Aorta (tissue), 5 donors: ENCODE measurements around the gene LAMC3. TPM values are rescaled to one million over a fixed set of nuclear protein-coding genes. Genes with fewer than 3 reads are reported as not detected.
A peak's percentile ranks its signal among the peaks of the same experiment; 100 is the strongest.
"Not testable (repeated sequence)": the region's sequence is repeated elsewhere in the genome, so short reads cannot be mapped to it uniquely, and the experiment has no call there.

Source experiments
- ATAC-seq: fragments of 200-7000 bp; cut with Tn5 transposase; one replicate; pipeline ENCODE4 v1.9.1; 2022; ENCODE audit warnings: moderate library complexity; ENCODE audit not compliant: low FRiP score
- DNase-seq, 2 donors: peaks; one replicate each; pipeline ENCODE4 v3.0.0-alpha.2; 2020
- H3K27ac ChIP-seq, 2 donors: one replicate each; pipeline ENCODE4 v1.5.1; 2013; ENCODE audit warnings: low read length in 2 of 2, mild to moderate bottlenecking in 2 of 2, moderate library complexity in 2 of 2, control low read depth in 1 of 2, inconsistent platforms in 1 of 2, low read depth in 1 of 2
- H3K27me3 ChIP-seq, 2 donors: one replicate each; pipeline ENCODE4 v1.6.1; 2013; ENCODE audit warnings: control low read depth in 1 of 2, low read length in 1 of 2, mild to moderate bottlenecking in 1 of 2, moderate library complexity in 1 of 2; ENCODE audit not compliant: insufficient read depth in 2 of 2, control insufficient read depth in 1 of 2
- H3K36me3 ChIP-seq, 2 donors: one replicate each; pipeline ENCODE4 v1.6.1; 2013; ENCODE audit warnings: control low read depth in 1 of 2, low read length in 1 of 2, mild to moderate bottlenecking in 1 of 2; ENCODE audit not compliant: insufficient read depth in 2 of 2, control insufficient read depth in 1 of 2
- H3K4me1 ChIP-seq, 2 donors: one replicate each; pipeline ENCODE4 v1.6.1; 2013; ENCODE audit warnings: low read length in 2 of 2, control low read depth in 1 of 2, mild to moderate bottlenecking in 1 of 2, moderate library complexity in 1 of 2; ENCODE audit not compliant: insufficient read depth in 2 of 2, control insufficient read depth in 1 of 2
- H3K4me3 ChIP-seq, 2 donors: one replicate each; pipeline ENCODE4 v1.5.1; 2013; ENCODE audit warnings: low read length in 2 of 2, control low read depth in 1 of 2, mild to moderate bottlenecking in 1 of 2
- H3K9me3 ChIP-seq: one replicate; pipeline ENCODE4 v1.6.1; 2013; ENCODE audit warnings: mild to moderate bottlenecking, low read length; ENCODE audit not compliant: control insufficient read depth
- WGBS, 2 donors: extraction: QIAGEN DNeasy Blood & Tissue Kit; methylation state at CpG; one replicate each; pipeline ENCODE4 v1.1.7; 2013; 5-methylcytosine and 5-hydroxymethylcytosine counted together
- intact Hi-C, 2 donors: fragments of 100-400 bp; cut with DNase I; formaldehyde crosslinking; loops; one replicate each; pipeline versions ENCODE4 v1.14.2 to v1.15.0; 2022
- polyA plus RNA-seq, 2 donors: library from polyadenylated mRNA; stranded (reverse); fragments of 200-250 nt; gene quantifications; one replicate each; pipeline ENCODE4 v1.2.3, GENCODE V29; 2013
- total RNA-seq, 2 donors: library from RNA; stranded (reverse); fragmentation: NEBNext Ultra II Directional; extraction: Animal tissue kit (Norgen Biotek cat#: 25700); gene quantifications; one replicate each; pipeline ENCODE4 v1.2.1, GENCODE V29; 2021
- donor health status: healthy with polysubstance abuse.
- donor health status: Bipolar disorder and iron deficiency.
- donor health status: DM: no; HTN: no; CAD: no.
- donor health status: DM: no; HTN: no; CAD: no.
- donor health status: DM: yes; HTN: yes; CAD: no.

LAMC3 gene
- total and polyA plus RNA-seq, 4 donors: 0.32 to 1.3 (median 0.74) TPM

GRCh38 chr9:130999245-130999623, 9.7 kb upstream of the LAMC3 start:
- Histone ChIP-seq H3K4me3 (no peak overlapping the region), H3K27me3 (no peaks in the 10 kb centered on the region), H3K36me3 (no peaks in the 10 kb centered on the region), H3K9me3 (no peaks in the 10 kb centered on the region), H3K27ac (no peak overlapping the region), H3K4me1 (no peaks in the 10 kb centered on the region)
- intact Hi-C loops: loop anchor here in 1 of 2 donors (5.0 kb wide), 1 partner anchor 292 kb away; no protein-coding TSS in a partner anchor
- WGBS, 2 donors: 53 to 69% methylated on average over 3 of the region's 3 CpGs
- ATAC-seq (no peak), DNase-seq (no peak)

DNA sequence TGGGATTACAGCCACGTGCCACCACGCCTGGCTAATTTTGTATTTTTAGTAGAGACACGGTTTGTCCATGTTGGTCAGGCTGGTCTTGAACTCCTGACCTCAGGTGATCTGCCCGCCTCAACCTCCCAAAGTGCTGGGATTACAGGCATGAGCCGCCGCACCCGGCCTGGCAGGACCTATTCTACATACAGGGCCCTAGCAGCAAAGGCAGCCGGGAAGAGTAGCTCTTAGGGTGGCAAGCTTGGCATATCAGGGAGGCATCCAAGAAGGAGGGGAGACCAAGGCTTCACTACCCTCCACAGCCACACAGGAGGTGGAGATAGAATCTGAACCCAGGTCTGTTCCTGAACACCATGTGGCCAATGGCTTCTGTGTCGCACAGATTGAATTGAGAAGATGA, 8.4 kb upstream of the LAMC3 start:
- intact Hi-C loops, H3K4me1 ChIP-seq, H3K9me3 ChIP-seq, DNase-seq, H3K4me3 ChIP-seq, H3K27ac ChIP-seq, H3K36me3 ChIP-seq, H3K27me3 ChIP-seq, ATAC-seq: not testable (repeated sequence)
- WGBS, 2 donors: 90 to 92% methylated on average over 9 of the region's 9 CpGs

DNA sequence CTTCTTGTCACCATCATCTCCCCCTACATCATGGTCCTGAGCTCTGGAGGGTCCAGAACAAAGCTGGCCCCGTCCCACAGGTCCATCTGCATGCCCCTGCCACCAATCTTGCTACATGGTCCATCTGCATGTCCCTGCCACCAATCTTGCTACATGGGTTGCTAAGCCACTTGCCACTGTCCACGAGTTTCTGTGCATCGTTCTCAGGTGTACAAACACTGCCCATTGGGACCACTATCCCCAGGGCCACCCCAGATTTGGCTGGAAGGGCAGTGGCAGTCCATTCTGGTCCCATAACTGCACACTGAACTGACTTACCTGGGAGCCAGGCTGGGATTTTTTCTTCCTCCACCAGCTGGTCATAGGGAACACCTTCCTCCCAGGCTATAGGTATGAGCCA, 8.0 kb upstream of the LAMC3 start:
- H3K27ac ChIP-seq: no peak overlapping the region
- DNase-seq (no peak), ATAC-seq (no peak)
- intact Hi-C loops: no loop called here
- H3K27me3 ChIP-seq: no peaks in the 10 kb centered on the region
- H3K36me3 ChIP-seq: no peaks in the 10 kb centered on the region
- H3K4me3 ChIP-seq: no peak overlapping the region
- H3K4me1 ChIP-seq: no peaks in the 10 kb centered on the region
- H3K9me3 ChIP-seq: no peaks in the 10 kb centered on the region
- WGBS, 2 donors: 69 to 73% methylated on average over 3 of the region's 3 CpGs

DNA sequence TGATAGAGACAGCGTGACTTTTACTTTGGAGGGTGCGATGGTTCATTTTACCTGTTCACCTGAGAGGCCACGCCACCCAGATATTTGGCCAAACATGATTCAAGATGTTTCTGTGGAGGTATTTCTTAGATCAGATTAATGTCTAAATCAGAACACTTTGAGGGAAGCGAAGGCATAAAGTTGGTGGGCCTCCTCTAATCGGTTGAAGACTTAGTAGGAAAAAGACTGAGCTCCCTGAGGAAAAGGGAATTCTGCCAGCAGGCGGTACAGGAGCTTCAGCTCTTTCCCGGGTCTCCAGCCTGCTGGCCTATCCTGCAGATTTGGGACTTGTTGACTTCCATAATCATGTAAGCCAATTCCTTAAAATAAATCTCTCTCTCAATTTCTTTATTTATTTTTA, 7.0 kb upstream of the LAMC3 start:
- no peak for DNase-seq
- no peak for ATAC-seq
- H3K9me3 ChIP-seq: no peaks in the 10 kb centered on the region
- no peaks in the 10 kb centered on the region for H3K36me3 ChIP-seq
- no peak overlapping the region for H3K27ac ChIP-seq
- H3K4me3 ChIP-seq: no peak overlapping the region
- WGBS, 2 donors: 80 to 82% methylated on average over 7 of the region's 7 CpGs
- intact Hi-C loops: no loop called here
- no peaks in the 10 kb centered on the region for H3K27me3 ChIP-seq
- H3K4me1 ChIP-seq: no peaks in the 10 kb centered on the region

GRCh38 chr9:131006601-131007000, 2.4 kb upstream of the LAMC3 start:
- intact Hi-C loops: no loop called here
- H3K27me3 ChIP-seq: no peaks in the 10 kb centered on the region
- H3K36me3 ChIP-seq: no peaks in the 10 kb centered on the region
- DNase-seq (no peak), ATAC-seq (no peak)
- no peaks in the 10 kb centered on the region for H3K9me3 ChIP-seq
- no peaks in the 10 kb centered on the region for H3K4me1 ChIP-seq
- no peak overlapping the region for H3K27ac ChIP-seq
- no peak overlapping the region for H3K4me3 ChIP-seq
- 35 to 64% methylated on average over 4 of the region's 4 CpGs for WGBS, 2 donors

GRCh38 chr9:131008086-131008485, 888 bp upstream of the LAMC3 start:
- H3K9me3 ChIP-seq: no peaks in the 10 kb centered on the region
- no peak for DNase-seq
- WGBS, 2 donors: 71 to 80% methylated on average over 11 of the region's 11 CpGs
- H3K36me3 ChIP-seq: no peaks in the 10 kb centered on the region
- H3K27ac ChIP-seq: no peak overlapping the region
- intact Hi-C loops: no loop called here
- no peaks in the 10 kb centered on the region for H3K4me1 ChIP-seq
- H3K4me3 ChIP-seq: no peak overlapping the region
- ATAC-seq: no peak
- no peaks in the 10 kb centered on the region for H3K27me3 ChIP-seq

- intact Hi-C loops: no loop called here
- no peak for ATAC-seq
- no peak overlapping the region for H3K27ac ChIP-seq
- DNase-seq: no peak
- no peaks in the 10 kb centered on the region for H3K36me3 ChIP-seq
- no peaks in the 10 kb centered on the region for H3K9me3 ChIP-seq
- no peaks in the 10 kb centered on the region for H3K4me1 ChIP-seq
- peak overlapping the region in 1 of 2 donors; percentile 2 for H3K4me3 ChIP-seq
- no peaks in the 10 kb centered on the region for H3K27me3 ChIP-seq
- 36 to 44% methylated on average over 8 of the region's 8 CpGs for WGBS, 2 donors
These were observed 438 bp upstream of the LAMC3 start for GRCh38 chr9:131008563-131008908.

GRCh38 chr9:131010482-131011273, 1.7 kb downstream of the LAMC3 start:
- Histone ChIP-seq H3K4me3 (no peak overlapping the region), H3K27me3 (no peaks in the 10 kb centered on the region), H3K27ac (no peak overlapping the region), H3K4me1 (no peaks in the 10 kb centered on the region), H3K9me3 (no peaks in the 10 kb centered on the region), H3K36me3 (no peaks in the 10 kb centered on the region)
- ATAC-seq: peak; percentile 17
- 43 to 46% methylated on average over 14 of the region's 14 CpGs for WGBS, 2 donors
- no peak for DNase-seq
- intact Hi-C loops: loop anchor here in 1 of 2 donors (5.0 kb wide), 1 partner anchor 37 kb away; no protein-coding TSS in a partner anchor

GRCh38 chr9:131011274-131012022, 2.5 kb downstream of the LAMC3 start:
- DNase-seq (no peak), ATAC-seq (no peak)
- Histone ChIP-seq H3K36me3 (no peaks in the 10 kb centered on the region), H3K9me3 (no peaks in the 10 kb centered on the region), H3K4me3 (no peak overlapping the region), H3K4me1 (no peaks in the 10 kb centered on the region), H3K27me3 (no peaks in the 10 kb centered on the region), H3K27ac (no peak overlapping the region)
- intact Hi-C loops: loop anchor here in 1 of 2 donors (5.0 kb wide), 1 partner anchor 36 kb away; no protein-coding TSS in a partner anchor
- WGBS, 2 donors: 76 to 77% methylated on average over 8 of the region's 8 CpGs
